ENCODE data around the gene PLTP. TPM values are rescaled to one million over a fixed set of nuclear protein-coding genes. Genes with fewer than 3 reads are reported as not detected.

The PLTP gene
- total and polyA plus RNA-seq, 2 of the 13 experiments (the other 11 are each of a cell fraction or from before 2014, with no cell fraction given) = 16.9 to 28.6 TPM

- TF ChIP-seq THAP9 (CRISPR knock-in tag; IDR thresholded peaks at IDR 0.05; ENCODE audit: borderline replicate concordance) (peak; percentile 54; the same call in 1 of the 2 replicates), ZFAT (CRISPR knock-in tag; conservative IDR thresholded peaks at IDR 0.05) (no peak), ELF1 (CRISPR knock-in tag; IDR thresholded peaks at IDR 0.05) (no peak), ZGPAT (CRISPR knock-in tag; IDR thresholded peaks at IDR 0.05) (0 out of 2 replicates have a peak, but pooled peaks have one; percentile 53), ZBTB1 (CRISPR knock-in tag; IDR thresholded peaks at IDR 0.05; ENCODE audit: borderline replicate concordance) (no peak), ZNF33A (CRISPR knock-in tag; IDR thresholded peaks at IDR 0.05; ENCODE audit: borderline replicate concordance) (no peak), AKAP8 (CRISPR knock-in tag; IDR thresholded peaks at IDR 0.05) (no peak), KAT8 (CRISPR knock-in tag; IDR thresholded peaks at IDR 0.05) (peak; percentile 22; the same call in 1 of the 2 replicates), PHF20 (CRISPR knock-in tag; IDR thresholded peaks at IDR 0.05) (no peak), ZNF747 (CRISPR knock-in tag; IDR thresholded peaks at IDR 0.05; ENCODE audit: borderline replicate concordance) (no peak), GTF2F1 (IDR thresholded peaks at IDR 0.05; ENCODE audit: low read length) (no peak), KDM5B (CRISPR knock-in tag; IDR thresholded peaks at IDR 0.05; ENCODE audit: borderline replicate concordance) (peak; percentile 62; the same call in 1 of the 2 replicates), FOXC1 (CRISPR knock-in tag; IDR thresholded peaks at IDR 0.05; ENCODE audit: borderline replicate concordance) (no peak), RNF2 (conservative IDR thresholded peaks at IDR 0.05; ENCODE audit: low read depth) (0 out of 2 replicates have a peak, but pooled peaks have one; percentile 17), ZNF737 (CRISPR knock-in tag; IDR thresholded peaks at IDR 0.05; ENCODE audit: borderline replicate concordance) (no peak), NCOA5 (CRISPR knock-in tag; IDR thresholded peaks at IDR 0.05) (no peak), ZKSCAN1 (IDR thresholded peaks at IDR 0.05; ENCODE audit: low read length) (no peak), IRX3 (CRISPR knock-in tag; IDR thresholded peaks at IDR 0.05; ENCODE audit: borderline replicate concordance, low read depth) (no peak), ZNF691 (CRISPR knock-in tag; IDR thresholded peaks at IDR 0.05; ENCODE audit: borderline replicate concordance, low read depth) (no peak), ZNF18 (CRISPR knock-in tag; IDR thresholded peaks at IDR 0.05; ENCODE audit: insufficient replicate concordance) (no peak), ZNF589 (CRISPR knock-in tag; conservative IDR thresholded peaks at IDR 0.05) (no peak), PLRG1 (conservative IDR thresholded peaks at IDR 0.05) (no peak), DNMT1 (CRISPR knock-in tag; IDR thresholded peaks at IDR 0.05) (no peak), GATAD2A (CRISPR knock-in tag; IDR thresholded peaks at IDR 0.05) (peak; percentile 62), DMAP1 (CRISPR knock-in tag; IDR thresholded peaks at IDR 0.05) (no peak; the same call in none of the 2 replicates)
These were observed 1.9 kb downstream of the PLTP start (continued) for GRCh38 chr20:45909817-45910669.

Measured in HepG2 (cell line).